A673 (cell line): ENCODE results near the gene SBF2.

ENCODE experiments used
- CTCF ChIP-seq: fragments of 300-800, 200-600 bp; sonication (generic); conservative IDR thresholded peaks from 2 replicates; pipeline ENCODE4 v1.5.1; 2017; ENCODE audit warnings: low read depth, mild to moderate bottlenecking, antibody characterized with exemption, low read length, moderate library complexity, mixed read lengths
- EZH2 ChIP-seq: fragments of 200-600 bp; sonication (generic); IDR thresholded peaks from 2 replicates; pipeline ENCODE4 v1.6.1; 2017; ENCODE audit warnings: borderline replicate concordance, low read depth, mild to moderate bottlenecking, mixed read lengths, antibody characterized with exemption, low read length; ENCODE audit not compliant: poor library complexity, severe bottlenecking

GRCh38 chr11:9922806-9923205 is 371.2 kb downstream of the SBF2 start:
- no peak for TF ChIP-seq EZH2
- TF ChIP-seq CTCF: no peak
